GM10266 (cell line): ENCODE measurements around the gene ZNF224.
"Not testable (repeated sequence)": the region's sequence is repeated elsewhere in the genome, so short reads cannot be mapped to it uniquely, and the experiment has no call there.

Experiments used
- DNase-seq: peaks from one replicate; pipeline ENCODE4 v3.0.0; 2012; ENCODE audit errors: extremely low spot score
- CTCF ChIP-seq: IDR thresholded peaks from 2 replicates; pipeline ENCODE4 v1.5.1; 2012; ENCODE audit warnings: mild to moderate bottlenecking, low read depth; ENCODE audit not compliant: control insufficient read depth, insufficient read depth; ENCODE audit errors: missing control alignments

The ZNF224 gene

GRCh38 chr19:44107751-44108150 lies 13.6 kb downstream of the ZNF224 start:
- DNase-seq, result no peak
- TF ChIP-seq CTCF, result no peak

DNA sequence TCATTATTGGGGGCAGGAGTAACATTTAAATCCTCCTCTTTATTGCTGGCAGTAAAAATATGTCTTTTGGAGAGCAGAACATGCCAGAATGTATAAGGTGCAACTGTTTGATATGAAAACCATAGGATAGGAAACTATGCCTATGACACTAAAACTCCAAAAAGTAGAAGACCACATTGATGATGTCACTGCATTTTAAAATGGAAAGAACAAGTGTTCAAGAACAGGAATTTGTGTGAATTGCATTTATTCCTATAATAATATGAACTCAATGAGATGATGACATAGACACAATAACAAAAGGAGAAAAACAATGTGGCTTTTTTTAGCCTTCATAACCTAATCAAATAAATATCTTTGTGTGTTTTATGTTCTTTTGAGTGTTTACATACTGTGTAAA lies 15.3 kb downstream of the ZNF224 start:
- no peak for TF ChIP-seq CTCF
- DNase-seq, result no peak

DNA sequence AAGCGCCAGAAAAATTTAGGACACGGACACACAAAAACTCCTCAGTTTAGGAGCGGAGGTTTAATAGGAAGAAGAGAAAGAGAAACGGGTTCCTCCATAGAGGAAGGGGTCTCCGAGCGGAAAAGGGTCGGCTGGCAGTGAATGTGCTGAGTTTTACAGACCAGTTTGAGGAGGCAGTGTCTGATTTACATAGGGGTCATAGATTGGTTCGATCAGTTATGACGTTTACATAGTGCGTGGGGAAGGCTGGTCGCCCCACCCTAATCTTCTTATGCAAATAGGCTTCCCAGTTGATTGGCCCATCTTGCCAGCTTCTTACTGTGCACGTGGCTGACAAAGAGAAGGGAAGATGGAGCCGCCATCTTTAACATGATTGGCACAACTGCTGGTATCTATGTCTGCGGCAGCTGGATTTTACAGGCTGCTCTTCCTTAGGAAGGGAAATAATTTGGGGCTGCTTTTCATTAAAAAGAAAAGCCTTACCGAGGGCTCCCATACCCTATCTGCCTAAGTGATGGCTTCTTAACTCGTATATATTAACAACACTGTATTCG lies 17.8 kb downstream of the ZNF224 start:
- DNase-seq, result no peak
- no peak for TF ChIP-seq CTCF

- no peak for TF ChIP-seq CTCF
- no peak for DNase-seq
Measured at GRCh38 chr19:44112802-44113137, 18.6 kb downstream of the ZNF224 start.

DNA sequence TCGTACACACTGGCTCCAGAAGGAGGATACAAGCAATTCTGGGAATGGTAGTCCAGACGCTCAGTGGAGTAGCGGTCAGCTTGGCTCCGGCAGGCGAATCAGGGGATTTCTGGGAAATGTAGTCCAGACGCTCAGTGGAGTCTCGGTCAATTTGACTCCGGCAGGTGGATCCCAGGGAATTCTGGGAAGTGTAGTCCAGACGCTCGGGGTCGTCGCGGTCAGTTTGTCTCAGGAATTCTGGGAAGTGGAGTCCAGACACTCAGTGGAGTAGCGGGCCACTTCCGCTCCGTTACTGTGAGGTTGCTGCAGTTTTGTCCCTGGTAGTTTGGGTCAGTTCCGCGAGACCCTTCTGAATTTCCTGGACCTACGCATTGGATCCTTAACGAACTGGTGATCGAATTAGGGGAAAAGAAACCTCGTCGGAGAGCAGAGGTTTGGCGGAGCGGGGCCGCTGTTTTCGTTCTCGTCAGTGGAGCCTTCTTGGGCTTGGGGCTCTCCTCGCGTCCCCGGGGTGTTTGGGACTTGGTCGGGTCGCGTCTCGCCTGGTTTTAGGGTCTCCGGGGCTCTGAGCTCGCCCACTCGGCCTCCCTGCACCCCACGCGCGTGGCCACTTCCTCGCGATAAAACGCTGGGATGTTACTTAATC lies 19.1 kb downstream of the ZNF224 start, which contains the start of gene ZNF225:
ZNF225 (plus strand) TSS at position 262 of the 646 bp plus-strand sequence. CDS start 2,429 bp downstream, outside the sequence.
- peak; percentile 79 for DNase-seq
- no peak for TF ChIP-seq CTCF

DNA sequence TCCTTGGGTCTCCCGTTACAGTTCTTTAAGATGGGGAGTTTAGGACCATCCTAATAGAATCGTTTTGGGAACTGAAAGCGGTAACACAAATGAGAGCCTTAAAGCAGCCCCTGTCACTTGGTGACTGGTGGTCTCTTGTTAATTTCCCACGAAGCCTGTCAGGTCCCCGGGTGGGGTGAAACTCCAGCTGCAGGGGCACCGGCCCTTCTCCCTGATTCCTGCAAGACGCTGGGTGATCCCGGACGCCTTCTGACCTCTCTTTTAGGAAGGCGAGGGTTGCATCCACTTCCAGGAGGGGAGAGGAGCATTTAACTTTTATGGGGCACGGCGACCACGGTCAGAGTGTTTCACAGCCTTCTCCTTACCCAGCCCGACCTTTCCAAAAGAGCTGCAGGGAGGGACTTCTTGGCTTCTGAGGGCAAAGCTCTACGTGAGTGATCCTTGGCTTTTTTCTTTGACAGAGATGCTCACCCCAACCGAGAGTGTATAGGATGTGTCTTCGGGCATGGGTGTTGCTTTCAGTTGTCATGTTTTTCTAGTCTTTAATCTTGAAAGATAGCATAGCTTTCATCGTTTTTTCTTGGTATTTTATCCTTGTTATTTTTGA lies 19.7 kb downstream of the ZNF224 start:
- TF ChIP-seq CTCF, result no peak
- peak; percentile 6 for DNase-seq

DNA sequence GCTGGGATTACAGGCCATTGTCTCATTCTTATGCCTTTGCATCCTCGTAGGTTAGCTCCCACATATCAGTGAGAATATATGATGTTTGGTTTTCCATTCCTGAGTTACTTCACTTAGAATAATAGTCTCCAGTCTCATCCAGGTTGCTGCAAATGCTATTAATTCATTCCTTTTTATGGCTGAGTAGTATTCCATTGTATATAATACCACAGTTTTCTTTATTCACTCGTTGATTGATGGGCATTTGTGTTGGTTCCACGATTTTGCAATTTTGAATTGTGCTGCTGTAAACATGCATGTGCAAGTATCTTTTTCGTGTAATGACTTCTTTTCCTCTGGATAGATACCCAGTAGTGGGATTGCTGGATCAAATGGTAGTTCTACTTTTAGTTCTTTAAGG lies 27.0 kb downstream of the ZNF224 start:
- DNase-seq, result not testable (repeated sequence)

DNA sequence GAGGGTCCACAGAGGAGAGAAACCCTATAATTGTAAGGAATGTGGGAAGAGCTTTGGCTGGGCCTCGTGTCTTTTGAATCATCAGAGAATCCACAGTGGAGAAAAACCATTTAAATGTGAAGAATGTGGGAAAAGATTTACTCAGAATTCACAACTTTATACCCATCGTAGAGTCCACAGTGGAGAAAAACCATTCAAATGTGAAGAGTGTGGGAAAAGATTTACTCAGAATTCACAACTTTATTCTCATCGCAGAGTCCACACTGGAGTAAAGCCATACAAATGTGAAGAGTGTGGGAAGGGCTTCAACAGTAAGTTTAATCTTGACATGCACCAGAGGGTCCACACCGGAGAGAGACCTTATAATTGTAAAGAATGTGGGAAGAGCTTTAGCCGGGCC lies 37.8 kb downstream of the ZNF224 start:
- DNase-seq, result no peak
- TF ChIP-seq CTCF, result no peak
